CD8-positive, alpha-beta memory T cell (primary cell): Measurements from ENCODE around the gene KRT16. TPM values are rescaled to one million over a fixed set of nuclear protein-coding genes. Genes with fewer than 3 reads are reported as not detected.
A peak's percentile ranks its signal among the peaks of the same experiment; 100 is the strongest.

Experiments used
- CTCF ChIA-PET: fragments of 350-600 bp; sonication (Branson Sonifier 250); formaldehyde crosslinking; loops from one replicate; lab custom pipeline; 2021; ENCODE audit warnings: antibody characterized with exemption; lab: Charles Lee
- POLR2A ChIA-PET: fragments of 350-600 bp; sonication (Branson Sonifier 250); formaldehyde crosslinking; loops from one replicate; lab custom pipeline; 2021; ENCODE audit warnings: antibody characterized with exemption; lab: Charles Lee
- DNase-seq, 5 donors: peaks; one replicate each; pipeline versions ENCODE4 v3.0.0 to v3.0.0-alpha.2; 2020 to 2022; ENCODE audit warnings: mixed read lengths in 1 of 5
- H3K27ac ChIP-seq: one replicate; pipeline ENCODE4 v1.7.0; 2013; ENCODE audit warnings: low read depth, mild to moderate bottlenecking, low read length, moderate library complexity
- H3K27me3 ChIP-seq: 2 replicates; pipeline ENCODE4 v1.7.0; 2013; ENCODE audit warnings: low read length, mild to moderate bottlenecking; ENCODE audit not compliant: insufficient read depth, poor library complexity, severe bottlenecking
- H3K36me3 ChIP-seq: 2 replicates; pipeline ENCODE4 v1.7.0; 2013; ENCODE audit warnings: mild to moderate bottlenecking, low read length, moderate library complexity; ENCODE audit not compliant: insufficient read depth
- H3K4me1 ChIP-seq: 2 replicates; pipeline ENCODE4 v1.7.0; 2013; ENCODE audit warnings: mild to moderate bottlenecking, low read length, moderate library complexity; ENCODE audit not compliant: insufficient read depth
- H3K4me3 ChIP-seq: 2 replicates; pipeline ENCODE4 v1.7.0; 2013; ENCODE audit warnings: mild to moderate bottlenecking, low read length
- H3K9me3 ChIP-seq: 2 replicates; pipeline ENCODE4 v1.7.0; 2013; ENCODE audit warnings: mild to moderate bottlenecking, low read length
- H3K27ac Mint-ChIP-seq, 8 donors: one replicate each; pipeline ENCODE4 v1.8.0; 2020 to 2021; ENCODE audit warnings: mixed read lengths in 8 of 8, mild to moderate bottlenecking in 6 of 8, inconsistent platforms in 3 of 8, moderate library complexity in 3 of 8
- H3K27me3 Mint-ChIP-seq, 2 donors: one replicate each; pipeline ENCODE4 v1.8.0; 2020 to 2021; ENCODE audit warnings: mixed read lengths in 2 of 2, mild to moderate bottlenecking in 1 of 2, moderate library complexity in 1 of 2
- H3K36me3 Mint-ChIP-seq, 3 donors: one replicate each; pipeline ENCODE4 v1.8.0; 2020 to 2021; ENCODE audit warnings: mixed read lengths in 3 of 3, inconsistent platforms in 1 of 3, mild to moderate bottlenecking in 1 of 3
- H3K4me1 Mint-ChIP-seq, 3 donors: one replicate each; pipeline ENCODE4 v1.8.0; 2020 to 2021; ENCODE audit warnings: mixed read lengths in 3 of 3, inconsistent platforms in 1 of 3, mild to moderate bottlenecking in 1 of 3
- H3K4me3 Mint-ChIP-seq, 7 donors: one replicate each; pipeline ENCODE4 v1.8.0; 2020 to 2021; ENCODE audit warnings: mixed read lengths in 7 of 7, mild to moderate bottlenecking in 6 of 7, moderate library complexity in 4 of 7, inconsistent platforms in 2 of 7
- H3K9me3 Mint-ChIP-seq, 5 donors: one replicate each; pipeline ENCODE4 v1.8.0; 2020 to 2022; ENCODE audit warnings: mixed read lengths in 5 of 5, mild to moderate bottlenecking in 3 of 5, moderate library complexity in 2 of 5, inconsistent platforms in 1 of 5
- polyA plus RNA-seq: library from polyadenylated mRNA; unstranded; fragments of 300-500 nt; fragmentation: Illumina TruSeq; gene quantifications from one replicate; pipeline ENCODE4 v1.2.3, GENCODE V29; 2021
- total RNA-seq, 2 experiments: library from RNA; stranded (reverse); gene quantifications; one replicate each; pipeline ENCODE4 v1.2.3, GENCODE V29; 2021

The KRT16 gene
- total and polyA plus RNA-seq, 3 experiments from 2014 or later, result not detected

- Mint-ChIP-seq H3K4me3 (no peak overlapping the region), H3K9me3 (no peaks in the 10 kb centered on the region), H3K36me3 (no peaks in the 10 kb centered on the region), H3K4me1 (peaks cover 0 to 3% (median 0%) of the 10 kb centered on the region in 3 donors), H3K27me3 (peaks cover 2 to 3% of the 10 kb centered on the region in 2 donors), H3K27ac (no peak overlapping the region)
- ChIA-PET POLR2A (no interaction called here), CTCF (interaction anchor here (2.3 kb wide), 1 partner anchor 10 kb away, joined by 6 read pairs; no protein-coding TSS in a partner anchor)
- Histone ChIP-seq H3K36me3 (no peaks in the 10 kb centered on the region), H3K27me3 (no peaks in the 10 kb centered on the region), H3K27ac (no peak overlapping the region), H3K9me3 (no peaks in the 10 kb centered on the region), H3K4me3 (no peak overlapping the region), H3K4me1 (no peaks in the 10 kb centered on the region)
- no peak for DNase-seq
Measured at GRCh38 chr17:41655611-41656111, 43.1 kb upstream of the KRT16 start.

GRCh38 chr17:41654678-41655607, 42.4 kb upstream of the KRT16 start:
- no peaks in the 10 kb centered on the region for H3K36me3 Mint-ChIP-seq
- Histone ChIP-seq H3K4me1 (no peaks in the 10 kb centered on the region), H3K27me3 (no peaks in the 10 kb centered on the region), H3K4me3 (no peak overlapping the region), H3K27ac (no peak overlapping the region), H3K36me3 (no peaks in the 10 kb centered on the region), H3K9me3 (no peaks in the 10 kb centered on the region)
- POLR2A ChIA-PET, result no interaction called here
- no peak for DNase-seq
- no peak overlapping the region for H3K27ac Mint-ChIP-seq
- H3K4me1 Mint-ChIP-seq, result peaks cover 0 to 3% (median 0%) of the 10 kb centered on the region in 3 donors
- H3K9me3 Mint-ChIP-seq, result no peaks in the 10 kb centered on the region
- CTCF ChIA-PET, result interaction anchor here (2.3 to 9.6 kb wide), 2 partner anchors 11 kb away, joined by 6 to 311 read pairs; no protein-coding TSS in a partner anchor
- peaks cover 2 to 3% of the 10 kb centered on the region in 2 donors for H3K27me3 Mint-ChIP-seq
- no peak overlapping the region for H3K4me3 Mint-ChIP-seq

GRCh38 chr17:41653892-41654677, 41.5 kb upstream of the KRT16 start:
- H3K27ac ChIP-seq, result no peak overlapping the region
- ChIA-PET CTCF (interaction anchor here (9.6 kb wide), 1 partner anchor 12 kb away, joined by 311 read pairs; no protein-coding TSS in a partner anchor), POLR2A (no interaction called here)
- H3K27me3 ChIP-seq, result no peaks in the 10 kb centered on the region
- Mint-ChIP-seq H3K36me3 (no peaks in the 10 kb centered on the region), H3K27me3 (peaks cover 2 to 3% of the 10 kb centered on the region in 2 donors), H3K27ac (no peak overlapping the region), H3K4me3 (no peak overlapping the region), H3K9me3 (no peaks in the 10 kb centered on the region), H3K4me1 (peaks cover 0 to 3% (median 0%) of the 10 kb centered on the region in 3 donors)
- no peak overlapping the region for H3K4me3 ChIP-seq
- no peaks in the 10 kb centered on the region for H3K9me3 ChIP-seq
- H3K36me3 ChIP-seq, result no peaks in the 10 kb centered on the region
- no peaks in the 10 kb centered on the region for H3K4me1 ChIP-seq
- DNase-seq, result no peak

- H3K4me1 ChIP-seq, result peaks cover 5% of the 10 kb centered on the region
- no peak for DNase-seq
- Mint-ChIP-seq H3K27ac (no peak overlapping the region), H3K9me3 (no peaks in the 10 kb centered on the region), H3K36me3 (no peaks in the 10 kb centered on the region), H3K4me3 (no peak overlapping the region), H3K4me1 (peaks cover 5 to 7% (median 5%) of the 10 kb centered on the region in 3 donors), H3K27me3 (peaks cover 2 to 3% of the 10 kb centered on the region in 2 donors)
- H3K27ac ChIP-seq, result no peak overlapping the region
- ChIA-PET CTCF (interaction anchor here (1.1 to 9.6 kb wide), 2 partner anchors 13 to 25 kb away, joined by 3 to 311 read pairs; no protein-coding TSS in a partner anchor), POLR2A (no interaction called here)
- no peaks in the 10 kb centered on the region for H3K27me3 ChIP-seq
- no peak overlapping the region for H3K4me3 ChIP-seq
- H3K36me3 ChIP-seq, result no peaks in the 10 kb centered on the region
- H3K9me3 ChIP-seq, result no peaks in the 10 kb centered on the region
Measured at GRCh38 chr17:41653421-41653820, 40.9 kb upstream of the KRT16 start.

- POLR2A ChIA-PET, result no interaction called here
- Mint-ChIP-seq H3K4me1 (peaks cover 9 to 15% (median 11%) of the 10 kb centered on the region in 3 donors), H3K27ac (no peak overlapping the region), H3K36me3 (no peaks in the 10 kb centered on the region), H3K9me3 (no peaks in the 10 kb centered on the region), H3K27me3 (peaks cover 3% of the 10 kb centered on the region in 2 donors), H3K4me3 (no peak overlapping the region)
- Histone ChIP-seq H3K27me3 (no peaks in the 10 kb centered on the region), H3K27ac (no peak overlapping the region), H3K4me3 (no peak overlapping the region), H3K4me1 (peaks cover 14% of the 10 kb centered on the region), H3K36me3 (no peaks in the 10 kb centered on the region), H3K9me3 (no peaks in the 10 kb centered on the region)
- CTCF ChIA-PET, result interaction anchor here (1.1 to 9.6 kb wide), 2 partner anchors 14 to 26 kb away, joined by 3 to 311 read pairs; no protein-coding TSS in a partner anchor
- DNase-seq, result no peak
Measured at GRCh38 chr17:41652461-41652970, 39.9 kb upstream of the KRT16 start.

GRCh38 chr17:41651625-41652460, 39.3 kb upstream of the KRT16 start:
- H3K9me3 ChIP-seq, result no peaks in the 10 kb centered on the region
- Mint-ChIP-seq H3K4me1 (peaks cover 9 to 15% (median 11%) of the 10 kb centered on the region in 3 donors), H3K9me3 (no peaks in the 10 kb centered on the region), H3K36me3 (no peaks in the 10 kb centered on the region), H3K27ac (peak overlapping the region in 1 of 8 donors; percentile 4), H3K27me3 (peaks cover 3% of the 10 kb centered on the region in 2 donors), H3K4me3 (peak overlapping the region in 1 of 7 donors; percentile 75)
- no peaks in the 10 kb centered on the region for H3K36me3 ChIP-seq
- no peaks in the 10 kb centered on the region for H3K27me3 ChIP-seq
- no peak overlapping the region for H3K27ac ChIP-seq
- CTCF ChIA-PET, result interaction anchor here (1.1 to 9.6 kb wide), 3 partner anchors 15 to 103 kb away, joined by 3 to 311 read pairs (median 6); no protein-coding TSS in a partner anchor
- no peak overlapping the region for H3K4me3 ChIP-seq
- no peak for DNase-seq
- POLR2A ChIA-PET, result no interaction called here
- H3K4me1 ChIP-seq, result peaks cover 14% of the 10 kb centered on the region
